ENCODE measurements around the gene DGKH.

GRCh38 chr13:42140494-42140893, 92.0 kb downstream of the DGKH start:
- TF ChIP-seq EZH2phosphoT487 (IDR thresholded peaks at IDR 0.05; ENCODE audit: low read depth) (no peak), CTCF (IDR thresholded peaks at IDR 0.05; ENCODE audit: low read depth, low read length) (no peak)
